ENCODE data around the gene SCARF2.
"Not testable (repeated sequence)": the region's sequence is repeated elsewhere in the genome, so short reads cannot be mapped to it uniquely, and the experiment has no call there.

SCARF2 gene

DNA sequence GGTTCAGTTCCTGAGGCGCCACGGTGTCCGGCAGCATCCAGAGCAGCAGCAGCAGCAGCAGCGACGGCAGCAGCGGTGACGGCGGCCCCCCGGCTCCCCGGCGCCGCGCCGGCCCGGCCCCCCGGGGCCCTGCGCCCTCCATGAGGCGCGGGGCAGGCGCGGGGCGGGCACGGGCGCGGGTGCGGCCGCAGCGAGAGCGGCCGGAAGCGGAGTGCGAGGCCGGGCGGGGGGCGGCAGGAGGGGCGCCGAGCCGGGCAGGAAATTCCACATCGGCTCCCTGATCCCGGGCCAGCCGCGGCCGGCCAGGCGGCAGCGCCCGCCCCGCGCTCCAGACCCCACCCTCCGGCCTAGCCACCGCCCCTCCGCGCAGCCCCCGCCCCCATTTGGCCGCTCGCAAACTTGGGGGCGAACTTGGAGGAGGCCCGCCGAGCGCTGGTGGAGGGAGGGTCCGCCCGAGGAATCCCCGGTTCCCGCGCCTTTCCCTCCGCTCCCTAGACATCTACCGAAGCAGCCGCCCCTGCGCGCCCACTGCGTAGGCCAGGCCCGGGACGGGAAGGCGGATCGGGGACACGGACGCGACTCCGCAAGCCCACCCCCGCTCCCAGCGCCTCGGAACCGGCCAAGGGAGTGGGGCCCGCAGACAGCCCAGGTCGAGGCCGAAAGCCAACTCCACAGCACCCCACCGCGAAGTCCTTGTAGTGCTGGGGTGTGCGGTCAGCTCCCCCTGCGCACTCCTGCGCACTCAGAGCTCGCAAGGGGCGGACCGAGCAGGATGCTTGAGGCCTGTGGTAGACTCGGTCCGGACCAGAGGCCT lies at the start of gene SCARF2:
TSS of gene SCARF2 (minus strand) at position 213 of the 814 bp plus-strand sequence. CDS start at position 142, 71 bp downstream.
- no peak for DNase-seq (ENCODE audit: low read depth, low spot score)

DNA sequence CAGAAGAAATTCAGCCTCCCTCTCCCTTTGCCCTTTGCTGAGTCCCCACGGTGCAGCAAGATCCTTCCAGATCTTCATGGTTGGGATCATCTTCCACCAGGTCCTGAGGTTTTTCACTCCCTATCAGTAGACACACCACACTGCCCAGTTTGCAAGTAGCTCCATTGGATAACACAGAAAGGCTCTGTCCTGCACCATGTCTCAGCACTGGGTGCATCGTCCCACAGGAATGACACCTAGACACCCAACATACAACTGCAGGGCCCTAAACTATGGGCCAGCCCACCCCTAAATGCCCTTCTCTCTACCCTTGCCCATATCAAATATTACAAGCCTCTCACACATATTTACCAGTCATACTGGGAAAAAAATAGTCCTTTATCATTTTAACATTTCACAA lies 48.6 kb upstream of the SCARF2 start:
- no peak for DNase-seq (ENCODE audit: low read depth, low spot score)

GRCh38 chr22:20484948-20485683 lies 47.5 kb upstream of the SCARF2 start:
- DNase-seq (ENCODE audit: low read depth, low spot score): no peak

DNA sequence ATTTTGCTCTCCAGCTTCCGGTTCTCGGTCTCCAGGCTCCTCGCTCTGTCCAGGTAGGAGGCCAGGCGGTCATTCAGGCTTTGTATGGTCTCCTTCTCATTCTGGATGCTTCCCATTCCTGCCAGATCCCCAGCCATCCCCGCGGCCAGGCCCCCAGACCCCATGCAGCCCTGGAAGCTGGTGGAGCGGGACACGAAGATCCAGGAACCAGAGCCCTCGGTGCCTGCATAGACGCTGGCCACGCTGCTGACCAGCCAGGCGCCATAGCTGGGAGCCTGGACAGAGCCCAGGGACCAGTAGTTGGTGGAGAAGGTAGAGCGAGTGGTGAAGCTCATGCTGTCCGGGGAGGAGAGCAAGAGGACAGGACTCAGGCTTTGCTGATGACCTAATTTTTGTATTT lies 46.1 kb upstream of the SCARF2 start:
- DNase-seq (ENCODE audit: low read depth, low spot score): no peak

DNA sequence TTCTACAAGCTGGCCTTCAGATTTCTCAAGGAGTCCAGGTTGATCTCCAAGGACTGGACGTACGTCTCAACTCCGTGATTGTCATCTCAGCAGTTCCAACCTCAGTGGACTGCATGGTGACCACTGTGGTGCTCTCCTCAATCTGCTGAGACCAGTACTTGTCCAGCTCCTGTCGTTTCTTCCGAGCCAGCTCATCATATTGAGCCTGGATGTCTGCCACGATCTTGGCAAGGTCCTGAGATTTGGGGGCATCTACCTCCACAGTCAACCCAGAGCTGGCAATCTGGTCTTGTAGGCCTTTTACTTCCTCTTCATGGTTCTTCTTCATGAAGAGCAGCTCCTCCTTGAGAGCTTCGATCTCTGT lies 45.5 kb upstream of the SCARF2 start:
- not testable (repeated sequence) for DNase-seq (ENCODE audit: low read depth, low spot score)

DNA sequence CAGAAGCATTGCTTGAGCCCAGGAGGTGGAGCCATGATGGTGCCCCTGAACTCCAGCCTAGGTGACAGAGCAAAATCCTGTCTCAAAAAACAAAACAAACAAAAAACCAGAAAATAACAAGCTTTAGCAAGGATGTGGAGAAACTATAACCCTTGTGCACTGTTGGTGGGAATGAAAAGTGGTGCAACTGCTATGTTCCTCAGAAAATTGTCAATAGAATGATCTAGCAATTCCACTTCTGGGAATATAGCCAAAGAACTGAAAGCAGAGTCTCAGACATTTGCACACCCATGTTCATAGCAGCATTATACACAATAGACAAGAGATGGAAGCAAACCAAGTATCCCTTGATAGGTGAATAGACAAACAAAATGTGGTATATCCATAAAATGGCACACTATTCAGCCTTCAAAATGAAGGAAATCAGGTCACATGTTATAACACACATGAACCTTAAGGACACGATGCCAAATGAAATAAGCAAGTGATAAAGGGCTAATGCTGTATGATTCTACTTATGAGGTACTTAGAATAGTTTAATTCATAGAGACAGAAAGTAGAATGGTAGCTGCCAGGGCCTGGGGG lies 42.1 kb upstream of the SCARF2 start:
- DNase-seq (ENCODE audit: low read depth, low spot score): no peak

DNA sequence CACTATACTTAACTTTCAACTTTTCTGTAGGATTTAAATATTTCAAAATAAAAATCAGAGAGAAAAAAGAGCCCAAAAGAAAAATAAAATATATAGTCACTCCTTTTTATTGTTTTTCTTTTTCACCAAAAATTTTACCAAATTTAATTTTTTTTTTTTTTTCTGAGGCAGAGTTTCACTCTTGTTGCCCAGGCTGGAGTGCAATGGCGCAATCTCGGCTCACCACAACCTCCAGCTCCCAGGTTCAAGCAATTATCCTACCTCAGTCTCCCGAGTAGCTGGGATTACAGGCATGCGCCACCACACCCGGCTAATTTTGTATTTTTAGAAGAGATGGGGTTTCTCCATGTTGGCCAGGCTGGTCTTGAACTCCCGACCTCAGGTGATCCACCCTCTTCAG lies 40.4 kb upstream of the SCARF2 start:
- not testable (repeated sequence) for DNase-seq (ENCODE audit: low read depth, low spot score)

- not testable (repeated sequence) for DNase-seq (ENCODE audit: low read depth, low spot score)
Observed at GRCh38 chr22:20475569-20475968, 37.9 kb upstream of the SCARF2 start.

DNA sequence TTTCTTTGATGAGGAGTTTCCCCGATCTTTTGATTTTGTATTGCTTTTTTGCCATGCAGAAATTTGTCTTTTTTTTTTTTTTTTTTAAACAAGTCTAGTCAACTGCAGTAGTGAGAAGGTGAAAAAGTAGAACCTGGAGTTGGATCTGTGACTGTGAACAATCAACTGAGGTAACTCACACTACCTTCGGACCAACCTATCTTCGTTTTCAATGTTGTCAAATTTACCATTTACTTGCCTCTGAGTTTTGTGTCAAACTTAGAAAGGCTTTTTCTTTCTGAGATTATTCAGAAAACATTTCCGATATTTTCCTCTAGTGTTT lies 37.5 kb upstream of the SCARF2 start:
- no peak for DNase-seq (ENCODE audit: low read depth, low spot score)

DNA sequence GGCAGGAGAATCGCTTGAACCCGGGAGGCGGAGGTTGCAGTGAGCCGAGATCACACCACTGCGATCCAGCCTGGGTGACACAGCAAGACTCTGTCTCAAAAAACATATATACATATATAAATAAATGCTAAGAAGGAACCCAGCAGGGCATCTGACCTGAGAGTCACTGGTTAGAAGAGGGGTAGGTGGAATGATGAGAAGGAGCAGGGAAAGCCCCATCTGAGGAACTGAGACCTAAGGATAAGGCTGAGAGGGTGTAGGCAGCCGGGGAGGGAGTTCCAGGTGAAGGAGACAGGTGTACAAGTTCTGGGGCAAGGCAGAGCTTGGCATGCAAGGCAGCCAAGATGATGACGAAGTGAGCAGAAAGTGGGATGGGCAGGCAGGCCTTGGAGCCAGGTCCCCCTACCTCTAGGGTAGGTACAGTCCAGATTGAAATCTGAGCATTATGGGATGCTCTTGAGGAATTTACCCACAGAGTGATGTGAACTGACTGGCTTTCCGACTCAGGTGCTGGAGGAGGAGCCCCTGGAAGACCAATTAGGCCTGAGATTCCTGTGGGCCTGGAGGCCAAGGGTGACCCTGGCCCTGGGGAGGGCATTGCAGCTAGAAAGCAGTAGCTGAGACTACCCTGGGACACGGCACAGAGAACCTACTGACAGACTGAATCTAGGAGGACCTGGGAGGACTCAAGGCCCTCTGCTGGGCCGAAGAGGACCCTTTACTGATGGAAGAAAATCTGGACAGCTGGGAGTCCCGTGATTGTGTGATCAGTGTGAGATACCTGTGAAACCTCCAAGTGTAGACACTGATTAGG lies 35.2 kb upstream of the SCARF2 start:
- DNase-seq (ENCODE audit: low read depth, low spot score): peak; percentile 17

DNA sequence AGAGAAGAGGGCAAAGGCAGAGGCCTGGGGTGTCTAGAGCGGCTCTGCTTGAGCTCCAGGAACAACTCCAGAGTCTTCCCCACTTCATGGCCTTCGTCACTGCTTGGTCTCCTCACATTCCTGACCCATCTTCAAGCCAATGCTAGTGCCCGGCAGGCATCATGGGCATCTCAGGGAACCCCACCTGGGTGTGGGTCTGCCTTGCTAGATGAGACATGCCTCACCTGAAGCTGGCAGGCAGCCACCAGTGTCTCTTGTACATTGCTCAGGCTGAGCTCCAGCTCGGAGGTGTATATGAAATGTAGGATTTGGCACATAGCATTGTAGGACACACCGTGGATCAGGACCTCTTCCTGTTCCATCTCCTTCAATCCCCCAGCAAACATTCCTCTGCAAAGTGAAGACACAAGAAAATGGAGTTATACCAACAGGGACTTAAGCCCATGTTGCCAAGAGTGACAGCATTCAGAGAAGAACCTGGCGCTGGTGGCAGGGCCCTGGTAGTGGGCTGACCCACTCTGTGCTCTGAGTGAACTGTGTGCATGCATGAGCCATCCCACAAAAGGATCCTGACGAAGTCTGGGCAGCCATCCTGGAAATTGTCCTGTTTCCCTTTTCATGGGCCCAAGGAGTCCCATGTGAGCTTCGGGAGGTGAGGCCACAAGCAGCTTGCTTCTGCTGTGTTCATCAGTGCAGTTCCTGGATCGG lies 33.7 kb upstream of the SCARF2 start:
- no peak for DNase-seq (ENCODE audit: low read depth, low spot score)

DNA sequence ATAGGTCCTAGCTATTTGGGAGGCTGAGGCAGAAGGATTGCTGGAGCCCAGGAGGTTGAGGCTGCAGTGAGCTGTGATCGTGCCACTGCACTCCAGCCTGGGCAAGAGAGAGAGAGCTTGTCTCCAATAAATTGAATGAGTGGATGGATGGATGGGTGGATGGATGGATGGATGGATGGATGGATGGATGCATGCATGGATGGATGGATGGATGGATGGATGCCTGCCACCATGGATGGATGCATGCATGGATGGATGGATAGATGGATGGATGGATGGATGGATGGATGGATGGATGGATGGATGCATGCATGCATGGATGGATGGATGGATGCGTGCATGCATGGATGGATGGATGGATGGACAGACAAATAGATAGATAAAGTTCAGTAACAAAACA lies 32.9 kb upstream of the SCARF2 start:
- DNase-seq (ENCODE audit: low read depth, low spot score): not testable (repeated sequence)

DNA sequence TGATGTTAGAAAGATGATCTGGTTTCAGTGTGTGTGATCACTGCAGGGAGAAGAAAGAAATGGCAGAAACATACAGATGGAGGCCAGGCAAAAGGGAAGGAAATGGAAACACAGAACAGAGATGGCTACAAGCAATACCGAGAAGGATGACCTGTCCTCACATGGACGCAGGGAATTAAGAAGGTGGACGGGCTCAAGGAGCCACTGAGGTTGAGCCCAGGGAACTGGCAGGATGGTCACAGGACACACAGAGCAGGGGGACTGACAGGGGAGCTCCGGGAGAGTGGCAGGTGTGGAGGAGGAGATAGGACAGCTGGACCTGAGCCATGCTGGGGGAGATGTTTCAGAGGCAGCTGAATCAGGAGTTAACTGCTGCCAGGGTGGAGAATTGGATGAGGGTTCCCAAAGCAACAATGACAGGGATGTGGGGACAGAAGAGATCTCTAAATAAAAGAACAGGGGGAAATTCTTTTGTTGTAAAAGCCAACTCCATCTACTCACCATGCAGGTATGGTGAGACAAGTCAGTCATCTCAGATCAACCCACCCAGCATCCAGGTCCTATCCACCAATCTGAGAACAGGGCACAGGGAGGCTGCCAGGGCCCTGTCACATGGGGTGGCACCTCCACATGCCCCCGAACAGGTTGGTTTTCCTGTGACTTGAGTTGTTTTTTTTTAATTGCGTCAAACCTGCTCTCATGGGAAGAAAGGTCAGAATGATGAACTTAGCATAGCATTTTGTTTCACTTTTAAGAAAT lies 31.7 kb upstream of the SCARF2 start:
- DNase-seq (ENCODE audit: low read depth, low spot score): no peak

- DNase-seq (ENCODE audit: low read depth, low spot score): peak; percentile 29
Observed at GRCh38 chr22:20466659-20467379, 29.2 kb upstream of the SCARF2 start.

- no peak for DNase-seq (ENCODE audit: low read depth, low spot score)
Observed at GRCh38 chr22:20465759-20466077, 28.1 kb upstream of the SCARF2 start.

GRCh38 chr22:20464912-20465758 lies 27.5 kb upstream of the SCARF2 start:
- DNase-seq (ENCODE audit: low read depth, low spot score): no peak

- DNase-seq (ENCODE audit: low read depth, low spot score): no peak
Observed at GRCh38 chr22:20464096-20464614, 26.5 kb upstream of the SCARF2 start.

GRCh38 chr22:20463324-20464095 lies 25.9 kb upstream of the SCARF2 start:
- DNase-seq (ENCODE audit: low read depth, low spot score): no peak

All from ELF-1 (cell line).